SK-N-MC (cell line): ENCODE results near the gene POMC.

Experiments used
- EZH2 ChIP-seq: fragments of 200-600 bp; sonication (generic); IDR thresholded peaks from one replicate; pipeline ENCODE4 v1.6.1; 2017; ENCODE audit warnings: antibody characterized with exemption
- FOXP2 ChIP-seq: optimal IDR thresholded peaks from 2 replicates; pipeline ENCODE3; 2011; ENCODE audit warnings: mild to moderate bottlenecking, moderate library complexity; ENCODE audit not compliant: insufficient read depth; ENCODE audit errors: extremely low read length, control extremely low read depth
- POLR2AphosphoS5 ChIP-seq: IDR thresholded peaks from 2 replicates; pipeline ENCODE4 v1.6.1; 2012; ENCODE audit warnings: mild to moderate bottlenecking, low read depth, low read length, borderline replicate concordance

DNA sequence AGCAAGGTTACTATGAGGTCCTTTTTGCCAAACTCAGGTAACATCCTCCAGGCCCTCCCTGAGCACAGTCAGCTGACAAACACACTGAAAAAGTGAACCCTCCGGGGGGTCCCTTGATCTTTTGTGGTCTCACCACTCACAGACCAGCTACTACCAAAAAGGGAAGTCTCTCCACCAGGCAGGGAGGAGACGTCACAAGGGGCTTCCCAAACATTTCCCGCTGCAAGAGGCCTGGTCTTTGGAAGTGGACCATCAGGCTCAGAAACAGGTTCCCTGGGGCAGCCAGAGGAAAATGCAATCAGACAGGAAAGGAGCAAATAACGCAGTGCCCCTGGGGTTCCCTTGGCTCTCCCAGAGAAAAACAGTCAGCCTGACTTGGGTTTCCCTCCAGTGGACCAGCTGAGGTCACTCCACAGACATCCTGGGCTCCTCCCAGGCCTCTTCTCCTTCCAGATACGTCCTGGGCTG, 38.7 kb upstream of the POMC start:
- TF ChIP-seq EZH2 (no peak), POLR2AphosphoS5 (no peak), FOXP2 (no peak)
